Measurements from ENCODE around the gene TNIK.

DNA sequence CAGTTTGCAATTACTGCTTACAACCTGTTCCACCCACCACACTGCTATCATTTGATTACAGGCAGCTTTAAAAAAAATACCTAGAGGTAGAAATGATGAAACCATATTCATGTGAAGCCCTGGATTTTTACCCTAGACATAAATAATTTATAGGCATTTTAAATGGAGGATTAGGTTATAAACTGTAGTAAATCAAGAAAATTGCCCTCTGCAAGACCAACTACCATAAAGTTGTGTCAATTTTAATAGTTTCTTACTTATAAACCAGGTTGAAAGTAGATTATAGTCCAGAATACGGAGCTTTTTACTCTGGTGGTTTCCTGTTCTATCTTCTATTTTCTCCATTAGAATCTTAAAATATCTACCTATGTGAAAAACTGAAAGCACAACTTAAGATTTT lies 13.9 kb downstream of the TNIK start:
- TF ChIP-seq CTCF (IDR thresholded peaks at IDR 0.05; ENCODE audit: low read depth, low read length) (no peak), EZH2phosphoT487 (IDR thresholded peaks at IDR 0.05; ENCODE audit: low read depth) (no peak)
